GM18868 (cell line): ENCODE data around the gene NOX3.

ENCODE experiments used
- ATAC-seq: cut with Tn5 transposase; IDR thresholded peaks from one replicate; pipeline ENCODE4 v1.9.1; 2021; ENCODE audit warnings: mild to moderate bottlenecking, moderate library complexity; ENCODE audit not compliant: unreplicated experiment

The NOX3 gene

DNA sequence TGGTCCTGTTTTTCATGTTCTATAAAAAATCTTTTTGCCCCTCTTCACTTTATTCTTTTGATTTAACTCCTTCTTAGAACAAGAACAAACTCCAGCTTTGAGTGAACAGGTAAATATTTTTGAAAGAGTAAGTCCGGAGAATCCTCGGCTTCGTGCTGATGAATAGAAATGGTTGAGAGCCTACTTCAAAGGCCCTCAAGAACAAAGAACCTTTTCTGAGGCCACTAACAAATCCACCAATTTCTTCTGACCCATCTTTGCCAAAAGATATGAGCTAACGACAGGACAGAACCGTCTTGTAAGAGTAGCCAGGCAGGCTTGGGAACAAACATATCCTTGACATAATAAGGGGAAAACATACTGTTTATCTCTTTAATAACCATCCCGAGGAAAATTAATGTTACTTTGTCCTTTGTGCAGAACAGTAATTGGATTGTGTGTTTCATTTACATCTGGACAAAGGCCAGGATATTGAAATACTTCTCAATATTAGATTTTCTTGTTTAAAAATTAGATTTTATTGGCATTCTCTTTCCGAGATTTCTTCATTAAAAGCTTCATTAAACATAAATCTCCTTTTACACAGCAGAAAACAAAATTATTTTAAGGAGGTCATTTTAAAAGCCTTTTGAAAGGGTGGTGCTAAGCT is 52.9 kb downstream of the NOX3 start:
- no peak for ATAC-seq

DNA sequence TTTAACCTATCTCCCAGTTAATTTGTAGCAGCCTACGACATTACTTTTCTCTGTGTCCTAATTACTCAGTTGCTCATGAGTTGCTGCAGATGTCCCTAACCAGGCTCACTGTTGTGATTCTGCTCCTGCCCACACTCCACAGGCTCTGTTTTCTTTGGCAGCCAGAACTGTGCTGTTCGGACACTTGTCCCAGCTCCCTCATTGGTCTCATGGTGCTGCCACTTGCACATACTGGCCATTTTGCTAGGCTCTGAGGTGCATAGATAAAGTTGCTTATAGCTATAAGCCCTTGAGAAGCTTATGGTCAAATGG is 55.0 kb downstream of the NOX3 start:
- no peak for ATAC-seq

DNA sequence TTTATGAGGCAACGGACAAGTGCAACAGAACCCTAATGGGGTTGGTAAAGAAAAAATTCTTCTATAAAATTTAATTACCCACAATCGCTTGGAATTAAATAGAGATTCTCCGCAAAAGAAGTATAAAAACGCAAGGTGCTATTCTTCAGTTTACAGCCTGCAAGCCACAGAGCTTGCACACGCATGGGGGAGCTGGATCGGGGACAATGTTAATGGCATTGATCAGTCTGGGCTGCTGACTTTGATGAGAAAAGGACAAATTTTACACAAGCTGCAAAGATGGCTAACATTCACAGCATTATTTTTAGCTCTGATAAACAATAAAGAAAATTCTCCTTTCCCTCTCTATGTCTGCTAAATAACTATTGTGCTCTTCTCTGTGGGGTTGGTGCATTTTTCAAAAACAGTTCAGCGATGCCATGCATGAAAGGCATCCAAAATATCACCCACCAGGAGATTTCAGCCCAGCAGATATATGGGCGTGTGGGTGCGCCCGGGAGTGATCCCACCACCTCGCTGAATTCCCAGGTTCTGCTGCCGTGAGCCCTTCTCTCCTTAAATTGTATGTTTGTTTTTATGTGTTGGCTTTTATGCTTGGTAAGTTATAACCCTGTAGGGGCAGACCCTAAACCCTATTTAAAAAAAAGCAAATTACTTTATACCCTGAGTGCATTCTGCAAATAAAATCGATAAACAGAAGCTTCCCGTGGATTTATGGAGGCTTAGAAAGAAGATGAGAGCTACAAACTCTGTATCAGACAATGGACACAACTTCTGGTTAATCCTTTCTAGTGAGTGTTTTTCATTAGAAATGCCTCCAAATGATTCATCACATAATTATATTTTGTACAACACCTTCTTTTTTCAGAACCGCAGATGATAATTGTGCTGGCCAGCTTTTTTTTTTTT is 55.6 kb downstream of the NOX3 start:
- ATAC-seq = no peak

DNA sequence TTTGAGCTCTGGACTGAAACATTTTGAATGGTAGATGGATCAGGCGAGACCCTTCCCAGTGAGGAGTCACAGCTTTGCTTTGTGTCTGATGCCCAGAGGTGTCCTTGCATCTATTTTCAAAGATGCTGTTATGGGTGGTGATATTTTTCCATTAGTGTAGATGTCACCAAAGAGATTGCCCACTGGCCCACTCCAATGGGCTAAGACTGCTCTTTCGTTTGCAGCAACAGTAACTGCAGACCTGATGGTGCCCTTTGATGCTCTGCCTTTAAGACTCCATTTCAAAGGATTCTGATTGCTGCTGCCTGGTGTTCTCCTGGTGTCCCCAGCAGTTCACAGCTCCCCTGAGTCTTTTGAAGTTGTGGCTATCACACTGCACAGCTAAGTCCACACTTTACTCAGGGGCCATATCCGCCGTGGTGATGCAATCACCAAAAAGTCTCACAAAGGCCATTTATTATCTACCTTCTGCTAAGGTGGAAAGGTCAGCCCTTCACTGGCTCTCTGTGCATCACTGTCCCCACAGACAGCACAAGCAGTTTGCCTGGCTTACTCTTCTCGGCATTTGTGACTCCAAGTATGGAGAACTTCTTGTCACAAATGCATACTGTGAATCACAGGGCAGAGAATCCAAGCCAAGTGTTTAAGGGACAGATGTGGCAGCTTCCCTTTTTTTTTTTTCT is 56.4 kb downstream of the NOX3 start:
- no peak for ATAC-seq

DNA sequence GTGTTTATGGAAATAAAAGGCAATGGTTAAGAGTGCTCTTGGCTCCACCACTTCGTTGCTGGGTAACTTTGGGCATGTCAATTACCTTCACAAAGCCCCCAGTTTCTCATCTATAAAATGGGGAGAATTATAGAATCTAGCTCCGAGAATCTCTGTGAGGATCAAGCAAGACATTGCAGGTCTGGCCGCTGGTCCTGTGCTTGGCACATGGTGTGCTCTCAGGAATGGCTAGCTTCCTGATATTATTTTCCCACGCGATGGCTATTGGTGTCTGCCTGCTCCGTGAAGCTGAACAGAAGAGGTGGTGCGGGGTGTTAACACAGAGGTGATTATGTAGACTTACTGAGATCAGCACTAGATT is 57.0 kb downstream of the NOX3 start:
- ATAC-seq = no peak

GRCh38 chr6:155398221-155398620 is 57.4 kb downstream of the NOX3 start:
- no peak for ATAC-seq

DNA sequence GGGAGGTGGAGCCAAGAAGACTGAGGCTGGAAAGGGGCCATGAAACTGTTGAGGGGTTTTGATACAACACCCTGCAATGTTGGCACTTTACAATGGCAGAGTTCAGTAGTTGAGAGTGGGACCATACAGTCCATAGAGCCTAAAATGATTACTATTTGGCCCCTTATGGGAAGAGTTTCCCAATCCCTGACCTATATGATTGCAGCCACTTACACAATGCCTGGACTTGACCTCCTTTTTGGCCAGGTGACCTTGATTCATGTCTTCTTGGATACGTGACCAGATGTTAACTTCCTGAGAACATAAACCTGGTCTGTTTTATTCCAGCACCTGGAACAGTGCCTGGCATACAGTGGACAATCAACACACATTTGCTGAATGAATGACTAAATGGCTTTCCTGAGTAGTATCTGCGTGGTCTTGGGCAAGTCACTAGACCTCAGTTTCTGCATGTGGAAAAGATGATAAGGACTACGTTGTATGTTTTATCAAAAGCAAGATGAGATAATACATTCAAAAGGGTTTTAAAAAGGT is 58.4 kb downstream of the NOX3 start:
- no peak for ATAC-seq

- ATAC-seq = no peak
These were observed 59.0 kb downstream of the NOX3 start for GRCh38 chr6:155396605-155397004.

GRCh38 chr6:155395339-155395738 is 60.3 kb downstream of the NOX3 start:
- no peak for ATAC-seq

DNA sequence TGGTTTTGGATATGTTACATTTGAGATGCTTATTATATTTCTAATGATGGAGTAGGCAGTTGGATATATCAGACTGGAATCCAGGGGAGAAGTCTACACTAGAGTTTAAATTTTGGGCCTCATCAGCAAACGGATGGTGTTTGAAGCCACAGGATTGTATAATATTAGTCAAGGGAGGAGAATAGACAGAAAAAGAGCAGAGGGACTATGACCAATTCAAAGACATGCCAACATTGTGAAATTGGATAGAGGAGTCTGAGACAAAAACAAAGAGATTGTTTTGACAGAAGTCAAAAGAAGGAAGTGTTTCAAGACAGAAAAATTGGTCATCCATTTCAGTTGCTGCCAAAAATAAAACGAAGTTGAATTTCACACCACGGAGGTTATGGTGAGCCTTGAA is 66.5 kb downstream of the NOX3 start:
- no peak for ATAC-seq

- no peak for ATAC-seq
These were observed 67.0 kb downstream of the NOX3 start for GRCh38 chr6:155388591-155388990.

- no peak for ATAC-seq
These were observed 68.2 kb downstream of the NOX3 start for GRCh38 chr6:155387481-155387880.

- ATAC-seq = no peak
These were observed 71.2 kb downstream of the NOX3 start for GRCh38 chr6:155384321-155384952.

DNA sequence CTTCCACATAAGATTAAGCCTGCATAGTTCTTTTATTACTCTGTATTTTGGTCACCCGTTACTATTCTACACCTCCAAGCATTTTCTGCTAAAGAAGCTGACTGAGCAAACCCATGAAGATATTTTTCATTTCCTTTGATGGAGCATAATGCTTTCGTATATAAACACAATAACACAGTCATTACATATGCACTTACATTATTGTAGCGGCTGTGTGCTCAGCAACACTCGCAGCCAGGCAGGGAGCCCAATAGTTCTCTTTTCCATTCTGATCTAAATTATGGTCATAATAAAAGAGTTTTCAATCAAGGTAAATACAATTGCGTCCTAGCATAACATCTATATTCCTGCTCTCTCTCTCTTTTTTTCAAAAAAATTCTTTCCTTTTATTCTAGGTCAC is 71.7 kb downstream of the NOX3 start:
- no peak for ATAC-seq

GRCh38 chr6:155382338-155382685 is 73.3 kb downstream of the NOX3 start:
- ATAC-seq = no peak

GRCh38 chr6:155381673-155382337 is 73.8 kb downstream of the NOX3 start:
- no peak for ATAC-seq

DNA sequence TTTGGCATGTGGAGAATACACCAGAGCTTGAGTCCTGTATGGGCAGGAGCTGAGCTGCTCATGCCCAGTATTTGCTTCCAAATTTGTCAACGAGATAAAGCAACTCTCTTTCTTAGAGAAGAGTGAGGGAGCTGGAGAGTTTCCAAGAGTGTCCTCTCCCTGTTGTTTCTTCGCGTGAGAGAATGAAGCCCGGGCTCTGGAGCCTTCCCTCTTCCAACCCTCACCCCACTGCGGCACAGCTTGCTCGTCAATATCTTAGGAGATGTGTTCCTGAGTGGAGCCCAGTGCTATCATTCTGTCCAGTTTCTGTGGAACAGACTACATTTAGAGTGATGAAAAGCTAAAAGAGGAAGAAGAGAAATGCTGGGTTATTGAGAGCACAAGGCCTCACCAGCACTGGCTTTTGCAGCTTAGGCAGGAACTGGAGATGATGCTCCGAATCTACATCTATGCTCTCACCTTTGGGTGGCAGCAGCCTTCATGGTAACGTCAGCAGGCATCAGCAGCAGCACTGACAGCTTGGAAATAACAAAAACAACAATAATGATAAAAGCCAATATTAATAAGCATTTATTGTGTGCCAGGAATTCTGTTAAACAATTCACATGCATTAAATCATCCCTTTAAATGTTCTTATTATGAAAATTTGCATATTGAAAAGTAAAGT is 74.8 kb downstream of the NOX3 start:
- no peak for ATAC-seq

DNA sequence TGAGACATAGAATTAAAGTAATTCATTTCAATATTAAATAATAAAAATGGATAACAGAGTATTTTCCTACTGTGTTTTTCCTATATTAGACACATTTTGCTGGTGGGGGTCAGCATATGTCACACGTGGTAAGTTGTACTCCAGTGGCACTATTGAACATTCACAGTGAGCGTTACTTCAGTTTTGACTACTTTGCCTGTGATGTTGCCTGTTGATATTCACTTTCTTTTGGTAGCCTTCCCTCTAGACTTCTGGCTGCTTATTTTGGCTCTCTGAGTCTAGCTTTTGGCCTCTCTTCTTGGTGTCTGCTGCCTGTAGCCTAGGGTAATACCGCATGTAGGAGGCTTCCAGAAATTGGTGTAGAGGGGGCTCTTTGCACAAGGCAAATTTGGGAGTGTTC is 76.9 kb downstream of the NOX3 start:
- no peak for ATAC-seq

DNA sequence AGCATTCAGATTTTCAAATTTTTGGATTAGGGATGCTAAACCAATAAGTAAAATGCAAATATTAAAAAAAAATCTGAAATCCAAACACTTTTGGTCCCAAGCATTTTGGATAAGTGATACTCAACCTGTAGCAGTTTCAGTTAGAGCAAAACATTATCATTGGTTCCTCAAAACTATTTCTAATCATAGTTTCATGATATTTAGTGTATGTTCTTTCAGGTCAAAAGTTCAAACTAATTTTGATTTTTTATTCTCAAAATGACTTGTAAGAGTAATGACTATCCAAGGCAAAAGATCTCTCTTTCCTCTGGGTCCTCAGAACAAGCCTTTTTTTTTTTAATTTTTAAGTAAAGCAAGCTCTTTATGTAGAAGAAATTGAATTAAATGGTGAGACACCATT is 77.4 kb downstream of the NOX3 start:
- ATAC-seq = peak; percentile 61

GRCh38 chr6:155377061-155377460 is 78.6 kb downstream of the NOX3 start:
- no peak for ATAC-seq
